Measurements from ENCODE around the gene LIN7C. TPM values are rescaled to one million over a fixed set of nuclear protein-coding genes. Genes with fewer than 3 reads are reported as not detected.

LIN7C gene
- polyA plus RNA-seq, 3 donors = 7.3 to 24.0 (median 18.9) TPM

DNA sequence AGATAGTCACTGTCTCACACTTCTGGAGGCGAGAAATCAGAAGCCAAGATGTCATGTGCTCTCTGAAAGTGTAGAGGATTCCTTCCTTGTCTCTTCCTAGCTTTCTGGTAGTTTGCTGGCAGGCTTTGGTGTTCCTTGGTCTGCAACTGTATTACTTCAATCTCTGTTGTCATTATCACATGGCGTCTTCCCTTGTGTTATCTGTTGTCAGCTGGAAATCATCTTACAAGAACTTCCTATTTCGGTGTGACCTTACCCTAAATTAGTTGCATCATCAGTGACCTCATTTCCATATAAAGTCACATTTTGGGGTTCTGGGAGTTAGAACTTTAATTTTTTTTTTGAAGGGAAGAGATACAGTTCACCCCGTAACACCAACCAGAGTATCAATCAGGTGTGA is 3.3 kb upstream of the LIN7C start:
- Mint-ChIP-seq H3K36me3 (no peaks in the 10 kb centered on the region), H3K4me3 (no peak overlapping the region), H3K27me3 (ENCODE audit: low read depth in 3 of 3) (peaks cover 0 to 1% (median 0%) of the 10 kb centered on the region in 3 donors), H3K9me3 (peaks cover 0 to 6% (median 0%) of the 10 kb centered on the region in 7 donors), H3K4me1 (peaks cover 22% of the 10 kb centered on the region), H3K27ac (peak overlapping the region in 1 of 7 donors; percentile 43)
- Histone ChIP-seq H3K4me3 (replicated peaks in 1 of 3; ENCODE audit: low read depth in 2 of 3, low read length in 3 of 3) (no peak overlapping the region), H3K4me1 (ENCODE audit: control insufficient read depth in 1 of 2, insufficient read depth in 2 of 2, low read length in 2 of 2) (peaks cover 19 to 21% of the 10 kb centered on the region in 2 donors), H3K9me3 (replicated peaks in 1 of 2; ENCODE audit: control insufficient read depth in 1 of 2, insufficient read depth in 1 of 2, low read length in 2 of 2) (no peaks in the 10 kb centered on the region), H3K4me2 (replicated peaks; ENCODE audit: extremely low read depth, low read length, poor library complexity, severe bottlenecking) (no peak overlapping the region), H3K27ac (ENCODE audit: low read depth in 1 of 2, low read length in 2 of 2) (no peak overlapping the region), H4K20me1 (ENCODE audit: insufficient read depth, low read length) (no peaks in the 10 kb centered on the region), H3K79me2 (ENCODE audit: insufficient read depth, low read length) (peaks cover 22% of the 10 kb centered on the region), H3K9ac (ENCODE audit: insufficient read depth, low read length, poor library complexity, severe bottlenecking) (no peak overlapping the region), H3K27me3 (ENCODE audit: control insufficient read depth in 2 of 2, insufficient read depth in 2 of 2, low read length in 2 of 2) (no peaks in the 10 kb centered on the region), H2AFZ (ENCODE audit: insufficient read depth, low read depth, low read length, poor library complexity, severe bottlenecking) (no peak overlapping the region), H3K36me3 (replicated peaks in 1 of 2; ENCODE audit: control insufficient read depth in 1 of 2, insufficient read depth in 2 of 2, low read length in 2 of 2) (no peaks in the 10 kb centered on the region)
- no CpG with 5 or more reads among the region's 4 CpGs for WGBS (ENCODE audit: insufficient coverage)
- TF ChIP-seq, protein P1, sequence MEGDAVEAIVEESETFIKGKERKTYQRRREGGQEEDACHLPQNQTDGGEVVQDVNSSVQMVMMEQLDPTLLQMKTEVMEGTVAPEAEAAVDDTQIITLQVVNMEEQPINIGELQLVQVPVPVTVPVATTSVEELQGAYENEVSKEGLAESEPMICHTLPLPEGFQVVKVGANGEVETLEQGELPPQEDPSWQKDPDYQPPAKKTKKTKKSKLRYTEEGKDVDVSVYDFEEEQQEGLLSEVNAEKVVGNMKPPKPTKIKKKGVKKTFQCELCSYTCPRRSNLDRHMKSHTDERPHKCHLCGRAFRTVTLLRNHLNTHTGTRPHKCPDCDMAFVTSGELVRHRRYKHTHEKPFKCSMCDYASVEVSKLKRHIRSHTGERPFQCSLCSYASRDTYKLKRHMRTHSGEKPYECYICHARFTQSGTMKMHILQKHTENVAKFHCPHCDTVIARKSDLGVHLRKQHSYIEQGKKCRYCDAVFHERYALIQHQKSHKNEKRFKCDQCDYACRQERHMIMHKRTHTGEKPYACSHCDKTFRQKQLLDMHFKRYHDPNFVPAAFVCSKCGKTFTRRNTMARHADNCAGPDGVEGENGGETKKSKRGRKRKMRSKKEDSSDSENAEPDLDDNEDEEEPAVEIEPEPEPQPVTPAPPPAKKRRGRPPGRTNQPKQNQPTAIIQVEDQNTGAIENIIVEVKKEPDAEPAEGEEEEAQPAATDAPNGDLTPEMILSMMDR (IDR thresholded peaks at IDR 0.05) = no peak
- peak; percentile 12 to 48 (median 24) for DNase-seq
- intact Hi-C loops (cut with micrococcal nuclease) = loop anchor here (5.0 to 10.0 kb wide), 2 partner anchors 38 to 595 kb away; partner anchors contain the start of genes KIF18A (in 2 of the 2), METTL15 (in 2 of the 2) and LGR4 (in 1 of the 2)

DNA sequence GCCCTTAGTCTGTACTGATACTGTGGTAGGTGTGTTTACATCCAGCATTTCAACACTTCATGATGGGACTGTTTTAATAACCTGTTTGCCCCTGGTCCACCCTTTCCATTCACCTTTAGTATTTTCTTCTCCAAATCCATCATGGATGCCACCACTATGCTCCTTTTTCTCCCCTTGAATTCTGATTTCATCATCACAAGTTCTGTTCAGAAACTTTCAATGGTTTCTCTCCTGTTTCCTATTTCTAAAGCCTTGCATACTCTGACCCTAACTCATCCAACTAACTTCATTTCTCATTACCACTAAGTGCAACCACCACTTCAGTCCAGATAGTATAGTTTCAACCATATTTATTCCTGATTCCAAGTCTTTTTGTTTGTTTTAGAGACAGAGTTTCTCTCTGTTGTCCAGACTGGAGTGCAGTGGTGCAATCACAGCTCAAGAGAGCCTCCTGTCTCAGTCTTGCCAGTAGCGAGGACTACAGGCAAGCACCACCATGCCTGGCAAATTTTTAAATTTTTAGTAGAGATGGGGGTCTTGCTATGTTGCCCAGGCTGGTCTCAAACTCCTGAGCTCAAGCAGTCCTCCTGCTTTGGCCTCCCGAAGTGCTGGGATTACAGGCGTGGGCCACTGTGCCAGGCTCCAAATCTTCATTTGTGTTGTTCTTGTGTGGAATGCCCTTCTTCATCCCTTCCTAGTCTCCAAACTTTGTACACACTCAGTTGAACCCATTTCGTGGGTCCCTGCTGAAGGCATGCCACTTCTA is 1.2 kb upstream of the LIN7C start:
- WGBS (ENCODE audit: insufficient coverage) = 90% methylated on average over 1 of the region's 4 CpGs
- intact Hi-C loops (cut with micrococcal nuclease) = loop anchor here (5.0 to 10.0 kb wide), 2 partner anchors 35 to 597 kb away; partner anchors contain the start of genes KIF18A (in 2 of the 2), METTL15 (in 2 of the 2) and LGR4 (in 1 of the 2)
- Histone ChIP-seq H3K4me1 (ENCODE audit: control insufficient read depth in 1 of 2, insufficient read depth in 2 of 2, low read length in 2 of 2) (peaks cover 19 to 21% of the 10 kb centered on the region in 2 donors), H3K4me2 (replicated peaks; ENCODE audit: extremely low read depth, low read length, poor library complexity, severe bottlenecking) (peak overlapping the region; percentile 95), H3K27me3 (ENCODE audit: control insufficient read depth in 2 of 2, insufficient read depth in 2 of 2, low read length in 2 of 2) (no peaks in the 10 kb centered on the region), H3K9ac (ENCODE audit: insufficient read depth, low read length, poor library complexity, severe bottlenecking) (no peak overlapping the region), H3K9me3 (replicated peaks in 1 of 2; ENCODE audit: control insufficient read depth in 1 of 2, insufficient read depth in 1 of 2, low read length in 2 of 2) (no peaks in the 10 kb centered on the region), H3K27ac (ENCODE audit: low read depth in 1 of 2, low read length in 2 of 2) (no peak overlapping the region), H3K4me3 (replicated peaks in 1 of 3; ENCODE audit: low read depth in 2 of 3, low read length in 3 of 3) (peak overlapping the region in 1 of 3 experiments; percentile 95), H4K20me1 (ENCODE audit: insufficient read depth, low read length) (no peaks in the 10 kb centered on the region), H3K79me2 (ENCODE audit: insufficient read depth, low read length) (peaks cover 43% of the 10 kb centered on the region), H2AFZ (ENCODE audit: insufficient read depth, low read depth, low read length, poor library complexity, severe bottlenecking) (peak overlapping the region; percentile 99), H3K36me3 (replicated peaks in 1 of 2; ENCODE audit: control insufficient read depth in 1 of 2, insufficient read depth in 2 of 2, low read length in 2 of 2) (no peaks in the 10 kb centered on the region)
- TF ChIP-seq, protein P1 (IDR thresholded peaks at IDR 0.05) = no peak
- Mint-ChIP-seq H3K27me3 (ENCODE audit: low read depth in 3 of 3) (peaks cover 0 to 1% (median 0%) of the 10 kb centered on the region in 3 donors), H3K9me3 (peaks cover 0 to 6% (median 0%) of the 10 kb centered on the region in 7 donors), H3K36me3 (peaks cover 3 to 5% of the 10 kb centered on the region in 2 donors), H3K27ac (peak overlapping the region in 1 of 7 donors; percentile 97), H3K4me3 (peak overlapping the region in 1 of 2 donors; percentile 100), H3K4me1 (peaks cover 26% of the 10 kb centered on the region)
- no peak for DNase-seq
